Transverse colon (tissue), 4 donors: ENCODE measurements around the gene TEX261.

Experiments used
- CTCF ChIP-seq, 5 experiments: fragments of 200-600 bp in 3 of 5; fragments of 450-650 bp in 2 of 5; sonication (generic) in 3 of 5; IDR thresholded peaks; 1 replicate in 2 of 5; 2 replicates in 3 of 5; pipeline ENCODE4 v1.5.1; 2016 to 2017; ENCODE audit warnings: antibody characterized with exemption in 5 of 5, inconsistent platforms in 3 of 5, mild to moderate bottlenecking in 2 of 5, moderate library complexity in 1 of 5
- POLR2A ChIP-seq: fragments of 450-650 bp; IDR thresholded peaks from one replicate; pipeline ENCODE4 v1.6.1; 2016; ENCODE audit warnings: antibody characterized with exemption, mild to moderate bottlenecking, moderate library complexity
- POLR2AphosphoS5 ChIP-seq, 3 donors: sonication (generic); formaldehyde crosslinking; IDR thresholded peaks; one replicate each; pipeline ENCODE4 v1.6.1; 2016; ENCODE audit warnings: antibody characterized with exemption in 3 of 3

- no peak for TF ChIP-seq CTCF (IDR thresholded peaks at IDR 0.05)
- TF ChIP-seq POLR2AphosphoS5 (IDR thresholded peaks at IDR 0.05) = no peak
- no peak for TF ChIP-seq POLR2A
Observed at GRCh38 chr2:70979180-70979488, 15.5 kb downstream of the TEX261 start.
